Subcutaneous abdominal adipose tissue (tissue), 5 donors: Measurements from ENCODE around the gene TH.

Experiments used
- H3K27ac ChIP-seq: one replicate; pipeline ENCODE4 v1.7.0; 2013; ENCODE audit warnings: low read depth, mild to moderate bottlenecking, inconsistent platforms, low read length, moderate library complexity
- H3K27me3 ChIP-seq, 5 donors: one replicate each; pipeline ENCODE4 v1.7.0; 2013; ENCODE audit warnings: low read length in 5 of 5, inconsistent platforms in 1 of 5; ENCODE audit not compliant: control insufficient read depth in 5 of 5, insufficient read depth in 4 of 5
- H3K36me3 ChIP-seq, 5 donors: one replicate each; pipeline ENCODE4 v1.7.0; 2013; ENCODE audit warnings: low read length in 5 of 5; ENCODE audit not compliant: control insufficient read depth in 5 of 5, insufficient read depth in 5 of 5
- H3K4me1 ChIP-seq, 5 donors: one replicate each; pipeline ENCODE4 v1.7.0; 2013; ENCODE audit warnings: low read length in 5 of 5, mild to moderate bottlenecking in 3 of 5, moderate library complexity in 1 of 5; ENCODE audit not compliant: control insufficient read depth in 5 of 5, insufficient read depth in 5 of 5
- H3K4me3 ChIP-seq, 5 donors: one replicate each; pipeline ENCODE4 v1.7.0; 2013; ENCODE audit warnings: low read length in 5 of 5, low read depth in 1 of 5
- H3K9ac ChIP-seq, 5 donors: one replicate each; pipeline ENCODE4 v1.7.0; 2013; ENCODE audit warnings: low read length in 5 of 5, mild to moderate bottlenecking in 4 of 5, moderate library complexity in 3 of 5
- H3K9me3 ChIP-seq, 5 donors: one replicate each; pipeline ENCODE4 v1.7.0; 2013; ENCODE audit warnings: low read length in 5 of 5; ENCODE audit not compliant: control insufficient read depth in 5 of 5
- donor health status: healthy.
- donor health status: healthy.
- donor health status: healthy.
- donor health status: healthy.
- donor health status: healthy.

TH gene

DNA sequence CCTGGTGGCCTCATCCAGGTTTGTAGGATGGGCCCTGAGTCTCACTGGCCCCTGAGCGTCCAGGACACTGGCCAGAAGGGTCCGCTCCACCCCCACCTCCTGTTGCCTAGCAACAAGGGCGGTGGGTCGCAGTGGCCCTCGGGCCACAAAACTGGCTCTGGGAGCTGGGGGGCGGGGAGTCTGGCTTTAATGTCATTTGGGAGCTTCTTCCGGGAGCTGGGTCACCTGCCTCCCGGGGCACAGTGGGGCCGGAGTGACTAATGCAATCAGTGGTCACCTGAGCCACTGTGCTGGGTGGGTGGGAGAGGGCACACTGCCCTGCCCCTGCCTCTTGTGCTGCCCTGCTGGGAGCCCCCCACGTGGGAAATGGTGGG lies 2.6 kb downstream of the TH start:
- Histone ChIP-seq H3K36me3 (no peaks in the 10 kb centered on the region), H3K4me3 (no peak overlapping the region), H3K27ac (no peak overlapping the region), H3K27me3 (peaks cover 20 to 54% (median 40%) of the 10 kb centered on the region in 5 donors), H3K4me1 (peaks cover 0 to 10% (median 6%) of the 10 kb centered on the region in 5 donors), H3K9ac (no peak overlapping the region), H3K9me3 (peaks cover 0 to 2% (median 0%) of the 10 kb centered on the region in 5 donors)

DNA sequence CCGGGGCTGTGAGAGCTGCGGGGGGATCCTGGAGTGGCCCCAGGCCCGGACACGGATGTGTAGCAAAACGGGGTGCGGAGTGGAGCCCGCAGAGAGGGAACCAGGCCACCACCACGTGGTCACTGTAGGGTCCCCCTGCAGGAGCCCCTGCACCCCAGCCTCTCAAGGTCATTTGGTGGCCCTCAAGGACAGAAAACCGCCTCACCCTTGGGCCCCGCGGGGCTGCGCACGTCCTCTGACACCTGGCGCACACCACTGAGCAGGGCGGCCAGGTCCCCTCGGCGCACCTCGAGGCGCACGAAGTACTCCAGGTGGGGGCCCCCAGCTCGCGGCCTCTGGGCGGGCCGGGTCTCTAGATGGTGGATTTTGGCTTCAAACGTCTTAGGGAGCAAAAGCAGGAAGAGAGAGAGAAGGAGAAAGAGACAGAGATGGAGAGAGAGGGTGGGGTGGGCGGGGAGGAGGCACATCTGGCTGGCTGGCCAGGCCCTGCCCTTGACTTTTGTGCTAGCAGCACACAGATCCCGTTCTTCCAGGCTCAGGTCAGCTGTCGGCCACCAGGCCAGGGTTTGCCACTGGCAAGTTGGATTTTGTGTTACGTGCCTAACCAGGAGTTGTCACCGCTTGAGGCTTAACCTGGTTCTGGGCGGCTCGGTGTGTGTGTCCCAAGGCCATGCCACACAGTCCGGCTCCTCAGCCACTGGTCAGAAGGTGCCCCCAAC lies 3.2 kb downstream of the TH start:
- H3K4me1 ChIP-seq: peaks cover 0 to 10% (median 6%) of the 10 kb centered on the region in 5 donors
- H3K9ac ChIP-seq: no peak overlapping the region
- H3K27me3 ChIP-seq: peaks cover 22 to 54% (median 44%) of the 10 kb centered on the region in 5 donors
- H3K27ac ChIP-seq: no peak overlapping the region
- peaks cover 0 to 2% (median 0%) of the 10 kb centered on the region in 5 donors for H3K9me3 ChIP-seq
- H3K4me3 ChIP-seq: no peak overlapping the region
- H3K36me3 ChIP-seq: no peaks in the 10 kb centered on the region

DNA sequence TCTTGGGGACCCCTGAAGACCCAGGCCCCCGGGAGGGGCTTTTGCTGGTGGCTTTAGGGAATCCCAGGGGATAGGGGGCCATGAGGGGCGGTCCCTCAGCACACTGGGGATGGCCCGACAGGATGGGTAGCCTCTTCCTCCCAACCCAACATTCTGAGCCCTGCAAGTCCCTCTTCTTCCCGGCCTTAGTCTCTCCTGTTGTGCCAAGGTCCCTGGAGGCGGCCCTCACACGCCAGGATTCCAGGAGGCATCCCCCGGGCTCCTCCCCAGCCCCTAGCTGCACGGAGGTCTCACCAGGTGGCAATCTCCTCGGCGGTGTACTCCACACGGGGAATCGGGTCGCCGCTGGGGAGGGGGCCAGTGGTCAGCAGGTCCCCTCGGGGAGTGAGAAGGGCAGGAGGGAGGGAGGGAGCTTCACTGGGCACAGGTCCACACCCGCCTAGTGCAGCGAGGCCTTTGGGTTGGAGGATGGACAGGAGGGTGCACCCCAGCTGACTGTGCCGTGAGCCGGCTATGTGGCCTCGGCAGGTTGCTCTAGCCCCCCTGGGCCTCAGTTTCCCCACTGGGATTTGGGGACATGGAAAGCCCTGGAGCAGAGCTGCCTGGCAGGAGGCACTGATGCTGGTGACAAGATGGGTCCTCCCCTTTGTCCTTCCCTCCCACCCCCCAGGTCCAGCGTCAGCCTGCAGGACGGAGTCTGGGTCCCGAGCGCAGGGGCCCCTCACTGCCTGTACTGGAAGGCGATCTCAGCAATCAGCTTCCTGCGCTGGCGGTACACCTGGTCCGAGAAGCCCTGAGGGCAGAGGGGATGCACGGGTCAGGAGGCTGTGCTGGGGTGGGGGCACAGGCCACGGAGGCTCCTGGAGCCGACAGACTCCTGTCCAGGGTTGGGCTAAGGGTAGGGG lies 4.2 kb downstream of the TH start:
- H3K4me1 ChIP-seq: peaks cover 0 to 10% (median 6%) of the 10 kb centered on the region in 5 donors

DNA sequence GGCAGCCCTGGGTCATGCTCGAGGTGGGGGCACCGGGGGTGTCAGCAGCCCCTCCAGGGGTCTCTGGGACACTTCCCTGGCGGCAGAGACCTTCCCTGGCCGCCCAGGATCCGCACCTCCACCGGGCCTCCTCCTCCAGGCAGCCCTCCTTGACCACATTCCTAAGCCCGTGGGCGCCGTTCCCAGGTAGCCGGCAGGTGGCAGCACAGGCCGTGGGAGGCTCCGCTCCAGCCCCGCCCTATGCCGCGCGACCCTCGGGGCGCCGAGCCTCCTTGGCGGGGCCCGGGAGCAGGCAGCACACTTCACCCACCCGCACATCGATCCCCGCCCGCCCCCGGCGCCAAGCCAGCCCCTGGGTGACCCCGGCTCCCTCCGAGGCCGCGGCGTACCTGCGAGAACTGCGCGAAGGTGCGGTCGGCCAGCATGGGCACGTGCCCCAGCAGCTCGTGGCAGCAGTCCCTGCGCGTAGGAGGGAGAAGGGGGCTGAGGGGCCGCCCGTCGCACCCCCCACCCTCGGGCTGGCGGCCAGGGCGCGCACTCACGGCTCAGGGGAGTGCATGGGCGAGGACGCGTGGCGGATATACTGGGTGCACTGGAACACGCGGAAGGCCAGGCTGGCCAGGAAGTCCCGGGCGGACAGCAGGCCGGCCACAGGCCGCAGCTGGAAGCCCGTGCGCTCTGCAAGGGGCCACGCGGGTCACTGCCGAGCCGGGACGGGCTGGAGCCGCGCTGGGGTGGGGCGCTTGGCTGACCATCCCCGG lies 5.3 kb downstream of the TH start:
- peak overlapping the region in 1 of 5 donors; percentile 28 for H3K4me3 ChIP-seq
- H3K9me3 ChIP-seq: no peaks in the 10 kb centered on the region
- peaks cover 0 to 10% (median 6%) of the 10 kb centered on the region in 5 donors for H3K4me1 ChIP-seq
- no peaks in the 10 kb centered on the region for H3K36me3 ChIP-seq
- peaks cover 26 to 59% (median 55%) of the 10 kb centered on the region in 5 donors for H3K27me3 ChIP-seq
- H3K9ac ChIP-seq: no peak overlapping the region
- no peak overlapping the region for H3K27ac ChIP-seq

More for the DNA sequence above, 4.2 kb downstream of the TH start:
- Histone ChIP-seq H3K4me3 (no peak overlapping the region), H3K9ac (no peak overlapping the region), H3K36me3 (no peaks in the 10 kb centered on the region), H3K9me3 (no peaks in the 10 kb centered on the region), H3K27me3 (peaks cover 27 to 60% (median 53%) of the 10 kb centered on the region in 5 donors), H3K27ac (no peak overlapping the region)

DNA sequence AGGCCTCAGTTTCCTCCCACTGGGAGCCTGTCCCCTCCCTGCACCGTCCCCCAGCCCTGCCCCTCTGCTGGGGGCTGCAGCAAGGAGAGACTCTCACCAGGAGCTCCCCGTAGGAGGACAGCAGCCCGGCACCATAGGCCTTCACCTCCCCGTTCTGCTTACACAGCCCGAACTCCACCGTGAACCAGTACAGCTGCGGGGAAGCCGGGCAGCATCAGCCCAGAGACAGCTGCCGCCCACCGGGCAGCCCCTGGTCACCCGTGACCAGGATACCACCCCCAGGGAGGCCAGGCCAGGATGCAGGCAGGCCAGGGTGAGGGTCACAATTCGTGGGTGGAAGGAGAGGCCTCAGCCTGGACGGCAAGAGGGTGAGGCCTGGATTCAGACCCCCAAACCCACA lies 6.0 kb downstream of the TH start:
- no peaks in the 10 kb centered on the region for H3K36me3 ChIP-seq
- peaks cover 0 to 10% (median 6%) of the 10 kb centered on the region in 5 donors for H3K4me1 ChIP-seq
- no peak overlapping the region for H3K4me3 ChIP-seq
- peaks cover 22 to 62% (median 55%) of the 10 kb centered on the region in 5 donors for H3K27me3 ChIP-seq
- no peak overlapping the region for H3K9ac ChIP-seq
- H3K9me3 ChIP-seq: no peaks in the 10 kb centered on the region
- no peak overlapping the region for H3K27ac ChIP-seq

DNA sequence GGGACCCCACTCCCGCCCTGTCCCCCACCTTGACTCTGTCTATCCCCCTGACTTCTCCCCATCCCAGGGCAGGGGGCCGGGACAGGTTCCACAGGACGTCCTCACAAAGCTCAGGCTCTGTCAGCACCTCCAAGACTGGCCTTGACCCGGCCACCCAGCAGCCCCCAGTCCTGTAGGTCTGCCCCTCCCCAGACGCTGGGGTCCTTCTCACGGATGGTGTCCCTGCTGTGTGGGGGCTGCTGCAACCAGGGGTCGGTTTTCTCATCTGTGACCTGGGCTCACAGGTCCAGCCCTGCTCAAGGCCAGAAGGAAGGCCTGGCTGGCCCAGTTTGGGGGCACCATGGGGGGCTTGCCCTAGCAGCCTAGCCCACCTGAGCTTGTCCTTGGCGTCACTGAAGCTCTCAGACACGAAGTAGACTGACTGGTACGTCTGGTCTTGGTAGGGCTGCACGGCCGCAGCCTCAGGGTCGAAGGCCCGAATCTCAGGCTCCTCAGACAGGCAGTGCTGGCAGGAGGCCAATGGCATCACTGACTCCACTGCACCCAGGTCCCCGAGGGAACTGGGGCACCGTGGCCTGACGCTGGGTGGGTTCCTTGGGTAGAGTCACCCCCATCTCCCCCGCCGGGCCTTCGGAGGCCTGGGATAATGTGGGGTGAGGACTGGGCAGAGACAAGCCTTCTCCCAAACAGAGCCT lies 6.6 kb downstream of the TH start:
- Histone ChIP-seq H3K9ac (no peak overlapping the region), H3K4me3 (no peak overlapping the region), H3K36me3 (no peaks in the 10 kb centered on the region), H3K4me1 (peaks cover 0 to 10% (median 6%) of the 10 kb centered on the region in 5 donors), H3K27me3 (peaks cover 22 to 59% (median 55%) of the 10 kb centered on the region in 5 donors), H3K27ac (no peak overlapping the region), H3K9me3 (no peaks in the 10 kb centered on the region)

DNA sequence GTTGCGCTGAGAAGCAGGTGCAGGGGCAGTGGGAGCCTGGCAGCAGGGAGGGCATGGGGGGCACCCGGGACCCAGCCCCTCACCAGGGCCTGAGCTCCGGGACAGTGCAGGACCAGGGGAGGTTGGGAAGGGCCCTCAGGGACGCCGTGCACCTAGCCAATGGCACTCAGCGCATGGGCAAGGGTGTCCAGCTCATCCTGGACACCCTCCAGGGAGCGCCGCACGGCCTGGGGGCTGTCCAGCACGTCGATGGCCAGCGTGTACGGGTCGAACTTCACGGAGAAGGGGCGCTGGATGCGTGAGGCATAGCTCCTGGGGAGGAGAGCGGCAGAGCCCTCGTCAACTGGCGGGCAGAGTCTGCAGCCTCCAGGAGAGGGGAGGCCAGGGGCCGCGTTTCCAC lies 7.5 kb downstream of the TH start:
- H3K4me1 ChIP-seq: peaks cover 0 to 10% (median 6%) of the 10 kb centered on the region in 5 donors
- no peak overlapping the region for H3K27ac ChIP-seq
- no peak overlapping the region for H3K9ac ChIP-seq
- H3K27me3 ChIP-seq: peaks cover 20 to 56% (median 50%) of the 10 kb centered on the region in 5 donors
- no peaks in the 10 kb centered on the region for H3K36me3 ChIP-seq
- no peak overlapping the region for H3K4me3 ChIP-seq
- H3K9me3 ChIP-seq: no peaks in the 10 kb centered on the region

DNA sequence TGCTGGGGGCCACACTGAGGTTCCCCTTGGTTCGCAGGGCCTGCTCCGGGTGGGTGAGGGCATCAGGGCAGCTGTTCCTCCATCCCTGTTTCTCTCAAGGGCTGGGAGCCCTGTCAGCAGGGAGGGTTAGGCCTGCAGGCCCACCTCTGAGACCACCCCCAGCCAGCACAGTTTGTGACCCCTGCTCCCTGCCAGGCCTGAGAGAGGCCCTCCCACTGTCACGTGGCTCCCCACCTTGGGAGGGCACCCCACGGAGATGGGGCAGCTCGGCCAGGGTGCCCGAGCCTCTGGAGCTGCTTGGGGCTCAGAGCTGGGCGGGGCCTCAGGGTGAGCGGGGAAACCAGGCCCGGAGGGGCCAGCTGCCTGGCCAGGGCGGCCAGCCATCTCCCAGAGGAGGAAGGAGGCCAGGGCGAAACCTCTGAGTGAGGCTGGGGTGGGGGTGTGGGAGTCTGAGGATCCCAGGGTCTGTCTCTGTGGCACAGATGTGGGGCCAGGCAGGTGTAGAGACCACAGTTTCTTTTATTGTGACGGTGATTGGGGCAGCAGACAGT lies 8.1 kb downstream of the TH start:
- no peak overlapping the region for H3K27ac ChIP-seq
- H3K4me3 ChIP-seq: no peak overlapping the region
- H3K36me3 ChIP-seq: no peaks in the 10 kb centered on the region
- H3K4me1 ChIP-seq: peaks cover 0 to 10% (median 6%) of the 10 kb centered on the region in 5 donors
- H3K27me3 ChIP-seq: peaks cover 20 to 52% (median 50%) of the 10 kb centered on the region in 5 donors
- H3K9me3 ChIP-seq: no peaks in the 10 kb centered on the region
- H3K9ac ChIP-seq: no peak overlapping the region

DNA sequence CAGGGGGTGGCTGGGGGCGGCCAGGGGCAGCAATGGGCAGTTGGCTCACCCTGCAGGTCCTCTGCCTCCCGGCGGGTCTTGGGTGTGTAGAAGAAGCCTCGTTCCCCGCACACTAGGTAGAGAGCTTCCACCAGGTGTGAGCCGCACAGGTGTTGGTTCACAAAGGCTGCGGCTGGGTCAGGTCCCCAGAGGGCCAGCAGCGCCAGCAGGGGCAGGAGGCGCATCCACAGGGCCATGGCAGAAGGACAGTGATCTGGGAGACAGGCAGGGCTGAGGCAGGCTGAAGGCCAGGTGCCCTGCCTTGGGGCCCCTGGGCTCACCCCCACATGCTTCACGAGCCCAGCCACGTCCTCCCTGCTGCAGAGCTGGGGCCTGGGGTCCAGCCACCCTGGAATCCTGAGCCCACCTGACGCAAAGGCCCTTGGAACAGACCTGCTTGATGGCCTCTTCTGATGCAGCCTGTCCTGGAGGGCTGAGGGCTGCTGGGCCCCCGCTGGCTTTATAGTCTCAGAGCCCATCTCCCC lies 10.8 kb downstream of the TH start, which contains the start of gene INS:
TSS of gene INS (minus strand) at position 474 of the 524 bp plus-strand sequence. CDS start at position 236, 238 bp downstream.
- Histone ChIP-seq H3K9me3 (no peaks in the 10 kb centered on the region), H3K27me3 (peaks cover 16 to 44% (median 33%) of the 10 kb centered on the region in 5 donors), H3K4me3 (no peak within 1 kb of the TSS), H3K4me1 (peaks cover 0 to 2% (median 0%) of the 10 kb centered on the region in 5 donors), H3K9ac (no peak within 1 kb of the TSS), H3K27ac (no peak within 1 kb of the TSS), H3K36me3 (no peaks in the 10 kb centered on the region)
